Activated naive CD4-positive, alpha-beta T cell treated with anti-CD3 and anti-CD28 coated beads, Interleukin-2, amount 10 ng/mL, durations not matched to agents 7 days and 5 days (primary cell): ENCODE results near the gene MYO1D.
"Not testable (repeated sequence)": the region's sequence is repeated elsewhere in the genome, so short reads cannot be mapped to it uniquely, and the experiment has no call there.

Experiments
- CTCF ChIA-PET: fragments of 350-600 bp; sonication (Branson Sonifier 250); formaldehyde crosslinking; loops from one replicate; lab custom pipeline; 2021; ENCODE audit warnings: antibody characterized with exemption; lab: Charles Lee
- DNase-seq: peaks from one replicate; pipeline ENCODE4 v3.0.0-alpha.2; 2020
- H3K27ac Mint-ChIP-seq: one replicate; pipeline ENCODE4 v1.8.0; 2021; ENCODE audit warnings: mild to moderate bottlenecking, moderate library complexity, mixed read lengths
- H3K27me3 Mint-ChIP-seq: one replicate; pipeline ENCODE4 v1.8.0; 2021; ENCODE audit warnings: mild to moderate bottlenecking, mixed read lengths
- H3K36me3 Mint-ChIP-seq: one replicate; pipeline ENCODE4 v1.8.0; 2021; ENCODE audit warnings: mixed read lengths
- H3K4me1 Mint-ChIP-seq: one replicate; pipeline ENCODE4 v1.8.0; 2021; ENCODE audit warnings: mixed read lengths
- H3K4me3 Mint-ChIP-seq: one replicate; pipeline ENCODE4 v1.8.0; 2021; ENCODE audit warnings: mild to moderate bottlenecking, moderate library complexity, mixed read lengths
- H3K9me3 Mint-ChIP-seq: one replicate; pipeline ENCODE4 v1.8.0; 2021; ENCODE audit warnings: mixed read lengths

Gene MYO1D

GRCh38 chr17:32725697-32726096 is 151.2 kb downstream of the MYO1D start:
- H3K4me3 Mint-ChIP-seq = no peak overlapping the region
- DNase-seq = no peak
- CTCF ChIA-PET = no interaction called here
- H3K27ac Mint-ChIP-seq = no peak overlapping the region
- no peaks in the 10 kb centered on the region for H3K36me3 Mint-ChIP-seq
- no peaks in the 10 kb centered on the region for H3K4me1 Mint-ChIP-seq
- H3K9me3 Mint-ChIP-seq = peaks cover 5% of the 10 kb centered on the region
- H3K27me3 Mint-ChIP-seq = no peaks in the 10 kb centered on the region

DNA sequence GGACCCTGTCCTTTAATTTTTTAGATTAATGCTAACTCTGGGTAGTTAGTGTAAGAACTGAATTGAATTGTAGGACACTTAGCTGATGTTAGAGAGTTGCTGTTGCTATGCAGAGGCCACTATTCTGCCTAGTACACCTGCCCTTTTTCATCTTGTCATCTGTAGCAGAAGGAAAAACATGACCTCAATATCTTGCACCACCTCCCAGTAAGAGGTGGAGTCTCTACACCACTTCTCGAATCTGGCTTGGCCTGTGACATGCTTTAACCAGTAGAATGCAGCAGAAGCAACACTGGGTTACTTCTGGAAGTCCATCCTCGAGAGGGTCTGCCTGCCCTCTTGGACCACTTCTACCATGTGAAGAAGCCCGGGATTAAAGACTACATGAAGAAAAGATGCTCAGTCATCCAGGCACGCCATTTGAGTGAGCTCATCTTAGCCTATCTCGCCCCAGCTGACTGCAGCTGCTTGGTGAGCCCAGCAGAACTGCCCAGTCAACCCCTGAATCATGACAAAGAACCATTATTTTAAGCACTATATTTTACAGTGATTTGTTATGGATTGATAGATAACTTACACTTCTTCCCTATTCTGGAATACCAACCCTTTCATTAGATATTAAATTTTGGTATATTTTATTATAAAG is 153.5 kb downstream of the MYO1D start:
- Mint-ChIP-seq H3K27me3 (no peaks in the 10 kb centered on the region), H3K36me3 (no peaks in the 10 kb centered on the region), H3K9me3 (peaks cover 5% of the 10 kb centered on the region), H3K4me3 (no peak overlapping the region), H3K27ac (no peak overlapping the region), H3K4me1 (no peaks in the 10 kb centered on the region)
- no peak for DNase-seq
- CTCF ChIA-PET = no interaction called here

DNA sequence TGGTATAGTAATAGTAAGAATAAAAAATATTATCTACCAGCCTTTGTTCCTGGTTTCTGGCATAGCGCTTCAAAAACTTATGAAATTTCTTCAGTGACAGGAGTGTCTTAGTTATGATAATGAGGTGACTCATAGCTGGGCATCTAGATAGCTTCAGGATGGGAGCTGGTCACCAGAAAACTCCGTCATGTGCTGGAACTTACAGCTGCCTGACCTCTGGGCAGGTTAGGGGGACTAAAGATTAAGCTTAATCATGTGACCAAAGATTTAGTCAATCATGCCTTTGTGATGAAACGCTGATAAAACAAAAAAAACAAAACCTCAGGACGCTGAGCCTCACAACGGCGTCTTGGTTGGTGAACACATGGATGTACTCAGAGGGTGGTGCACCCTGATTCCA is 154.2 kb downstream of the MYO1D start:
- DNase-seq = no peak
- Mint-ChIP-seq H3K4me3 (no peak overlapping the region), H3K27ac (no peak overlapping the region), H3K36me3 (no peaks in the 10 kb centered on the region), H3K4me1 (no peaks in the 10 kb centered on the region), H3K27me3 (no peaks in the 10 kb centered on the region), H3K9me3 (peaks cover 5% of the 10 kb centered on the region)
- CTCF ChIA-PET = no interaction called here

- no peaks in the 10 kb centered on the region for H3K36me3 Mint-ChIP-seq
- no peaks in the 10 kb centered on the region for H3K27me3 Mint-ChIP-seq
- H3K4me1 Mint-ChIP-seq = no peaks in the 10 kb centered on the region
- CTCF ChIA-PET = no interaction called here
- DNase-seq = no peak
- no peak overlapping the region for H3K4me3 Mint-ChIP-seq
- peaks cover 4% of the 10 kb centered on the region for H3K9me3 Mint-ChIP-seq
- H3K27ac Mint-ChIP-seq = no peak overlapping the region
Observed at GRCh38 chr17:32720671-32721070, 156.3 kb downstream of the MYO1D start.

DNA sequence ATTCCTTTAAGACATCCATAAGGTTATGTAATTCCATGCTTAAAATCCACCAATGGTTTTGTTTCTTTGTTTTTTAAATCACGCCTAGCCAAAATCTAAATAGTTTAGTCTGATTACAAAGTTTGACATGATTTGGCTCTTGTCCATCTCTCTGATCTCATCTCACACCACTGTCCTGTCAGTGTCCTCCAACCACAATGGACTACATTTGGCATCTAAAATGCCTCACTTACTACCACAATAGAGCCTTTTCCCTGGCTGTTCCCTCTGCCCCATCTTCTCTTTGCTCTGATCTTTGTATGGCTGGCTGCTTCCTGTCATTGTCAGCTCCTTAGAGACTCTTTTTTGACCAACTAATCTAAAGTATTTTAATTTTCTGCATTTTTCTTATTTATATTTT is 157.2 kb downstream of the MYO1D start:
- Mint-ChIP-seq H3K27me3 (no peaks in the 10 kb centered on the region), H3K4me1 (no peaks in the 10 kb centered on the region), H3K4me3 (no peak overlapping the region), H3K9me3 (no peaks in the 10 kb centered on the region), H3K27ac (no peak overlapping the region), H3K36me3 (no peaks in the 10 kb centered on the region)
- no peak for DNase-seq
- CTCF ChIA-PET = no interaction called here

DNA sequence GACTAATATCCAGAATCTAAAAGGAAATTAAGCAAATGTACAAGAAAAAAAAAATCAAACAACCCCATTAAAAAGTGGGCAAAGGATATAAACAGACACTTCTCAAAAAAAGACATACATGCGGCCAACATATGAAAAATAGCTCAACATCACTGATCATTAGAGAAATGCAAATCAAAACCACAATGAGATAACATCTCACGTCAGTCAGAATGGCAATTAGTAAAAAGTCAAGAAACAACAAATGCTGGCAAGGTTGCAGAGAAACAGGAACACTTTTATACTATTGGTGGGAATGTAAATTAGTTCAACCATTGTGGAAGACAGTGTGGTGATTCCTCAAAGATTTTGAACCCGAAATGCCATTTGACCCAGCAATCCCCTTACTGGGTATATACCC is 162.0 kb downstream of the MYO1D start:
- H3K9me3 Mint-ChIP-seq, CTCF ChIA-PET, H3K4me3 Mint-ChIP-seq, H3K27ac Mint-ChIP-seq, H3K4me1 Mint-ChIP-seq, H3K36me3 Mint-ChIP-seq, H3K27me3 Mint-ChIP-seq, DNase-seq: not testable (repeated sequence)

DNA sequence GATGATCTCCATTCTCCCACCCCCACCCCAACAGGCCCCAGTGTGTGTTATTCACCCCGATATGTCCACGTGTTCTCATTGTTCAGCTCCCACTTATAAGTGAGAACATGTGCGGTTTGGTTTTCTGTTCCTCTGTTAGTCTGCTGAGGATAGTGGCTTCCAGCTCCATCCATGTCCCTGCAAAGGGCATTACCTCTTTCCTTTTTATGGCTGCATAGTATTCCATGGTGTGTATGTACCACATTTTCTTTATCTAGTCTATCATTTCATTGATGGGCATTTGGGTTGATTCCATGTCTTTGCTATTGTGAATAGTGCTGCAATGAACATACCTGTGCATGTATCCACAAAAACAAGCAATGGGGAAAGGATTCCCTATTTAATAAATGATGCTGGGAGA is 162.7 kb downstream of the MYO1D start:
- H3K36me3 Mint-ChIP-seq, H3K4me1 Mint-ChIP-seq, H3K9me3 Mint-ChIP-seq, H3K27ac Mint-ChIP-seq, DNase-seq, H3K27me3 Mint-ChIP-seq, H3K4me3 Mint-ChIP-seq, CTCF ChIA-PET: not testable (repeated sequence)

- CTCF ChIA-PET = no interaction called here
- no peak for DNase-seq
- H3K4me1 Mint-ChIP-seq = no peaks in the 10 kb centered on the region
Observed at GRCh38 chr17:32713081-32713480, 163.8 kb downstream of the MYO1D start.

GRCh38 chr17:32709562-32709961 is 167.4 kb downstream of the MYO1D start:
- H3K4me1 Mint-ChIP-seq = no peaks in the 10 kb centered on the region
- H3K36me3 Mint-ChIP-seq = no peaks in the 10 kb centered on the region
- H3K27me3 Mint-ChIP-seq = no peaks in the 10 kb centered on the region
- no peak for DNase-seq
- CTCF ChIA-PET = interaction anchor here (1.0 kb wide), 1 partner anchor 248 kb away, joined by 3 read pairs; no protein-coding TSS in a partner anchor
- no peak overlapping the region for H3K27ac Mint-ChIP-seq
- no peak overlapping the region for H3K4me3 Mint-ChIP-seq
- H3K9me3 Mint-ChIP-seq = no peaks in the 10 kb centered on the region

More at GRCh38 chr17:32713081-32713480, 163.8 kb downstream of the MYO1D start:
- H3K36me3 Mint-ChIP-seq = no peaks in the 10 kb centered on the region
- no peaks in the 10 kb centered on the region for H3K9me3 Mint-ChIP-seq
- no peak overlapping the region for H3K27ac Mint-ChIP-seq
- no peak overlapping the region for H3K4me3 Mint-ChIP-seq
- H3K27me3 Mint-ChIP-seq = no peaks in the 10 kb centered on the region

GRCh38 chr17:32701871-32702270 is 175.1 kb downstream of the MYO1D start:
- CTCF ChIA-PET = no interaction called here
- Mint-ChIP-seq H3K4me1 (no peaks in the 10 kb centered on the region), H3K9me3 (no peaks in the 10 kb centered on the region), H3K27ac (no peak overlapping the region), H3K36me3 (no peaks in the 10 kb centered on the region), H3K27me3 (no peaks in the 10 kb centered on the region), H3K4me3 (no peak overlapping the region)
- no peak for DNase-seq

- Mint-ChIP-seq H3K4me3 (no peak overlapping the region), H3K36me3 (no peaks in the 10 kb centered on the region), H3K27ac (no peak overlapping the region), H3K4me1 (no peaks in the 10 kb centered on the region), H3K27me3 (no peaks in the 10 kb centered on the region), H3K9me3 (no peaks in the 10 kb centered on the region)
- CTCF ChIA-PET = no interaction called here
- no peak for DNase-seq
Observed at GRCh38 chr17:32699247-32699646, 177.7 kb downstream of the MYO1D start.

- H3K27me3 Mint-ChIP-seq = no peaks in the 10 kb centered on the region
- no peaks in the 10 kb centered on the region for H3K9me3 Mint-ChIP-seq
Observed at GRCh38 chr17:32697728-32698625, 178.9 kb downstream of the MYO1D start.

DNA sequence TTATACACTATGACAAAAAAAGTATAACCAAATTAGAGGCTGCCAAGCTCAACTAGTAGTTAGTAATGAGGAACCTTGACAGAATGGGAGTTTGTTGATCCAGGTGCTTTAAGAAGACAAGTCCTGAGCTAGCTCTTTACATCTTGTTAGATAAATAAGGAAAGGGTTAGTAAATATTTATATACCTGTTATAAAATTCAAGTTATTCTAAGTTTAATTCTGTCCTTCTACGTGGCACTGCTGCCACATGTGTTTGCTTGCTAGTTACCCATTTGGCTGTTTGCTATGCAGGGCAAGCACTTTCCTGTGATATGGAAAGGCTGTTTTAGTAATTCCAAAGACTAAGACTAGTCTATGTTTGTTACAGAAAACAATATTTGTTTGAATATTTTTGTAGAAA is 180.5 kb downstream of the MYO1D start:
- Mint-ChIP-seq H3K4me1 (no peaks in the 10 kb centered on the region), H3K27ac (no peak overlapping the region), H3K9me3 (no peaks in the 10 kb centered on the region), H3K36me3 (no peaks in the 10 kb centered on the region), H3K27me3 (no peaks in the 10 kb centered on the region), H3K4me3 (no peak overlapping the region)
- CTCF ChIA-PET = interaction anchor here (0.5 kb wide), 1 partner anchor 1046 kb away, joined by 3 read pairs; no protein-coding TSS in a partner anchor
- no peak for DNase-seq

More at GRCh38 chr17:32697728-32698625, 178.9 kb downstream of the MYO1D start:
- H3K4me1 Mint-ChIP-seq = no peaks in the 10 kb centered on the region
- H3K27ac Mint-ChIP-seq = no peak overlapping the region
- CTCF ChIA-PET = no interaction called here
- no peaks in the 10 kb centered on the region for H3K36me3 Mint-ChIP-seq
- no peak for DNase-seq
- H3K4me3 Mint-ChIP-seq = no peak overlapping the region

DNA sequence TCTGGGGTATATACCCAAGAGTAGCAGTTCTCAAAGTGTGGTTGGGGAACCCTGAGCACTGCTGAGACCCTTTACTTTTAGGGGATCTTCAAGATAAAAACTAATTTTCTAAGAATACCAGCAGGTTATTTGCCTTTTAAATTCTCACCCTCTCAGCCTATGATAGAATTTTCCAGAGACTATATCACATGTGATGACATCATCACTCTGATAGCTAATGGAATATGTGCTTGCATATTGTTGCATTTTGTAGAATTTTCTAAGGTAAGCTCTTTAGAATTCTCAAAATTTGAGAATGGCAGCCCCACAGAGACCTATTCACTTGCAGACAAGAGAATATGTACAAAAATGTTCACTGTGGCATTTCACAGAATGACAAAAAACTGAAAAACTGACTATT is 181.1 kb downstream of the MYO1D start:
- DNase-seq = no peak
- Mint-ChIP-seq H3K4me1 (no peaks in the 10 kb centered on the region), H3K27me3 (no peaks in the 10 kb centered on the region), H3K4me3 (no peak overlapping the region), H3K9me3 (no peaks in the 10 kb centered on the region), H3K36me3 (no peaks in the 10 kb centered on the region), H3K27ac (no peak overlapping the region)
- CTCF ChIA-PET = interaction anchor here (0.5 kb wide), 1 partner anchor 1045 kb away, joined by 3 read pairs; no protein-coding TSS in a partner anchor
